ENCODE measurements around the gene SOD3. TPM values are rescaled to one million over a fixed set of nuclear protein-coding genes. Genes with fewer than 3 reads are reported as not detected.

SOD3 gene
- total RNA-seq = 9.4 and 156 TPM in 2 replicates

DNA sequence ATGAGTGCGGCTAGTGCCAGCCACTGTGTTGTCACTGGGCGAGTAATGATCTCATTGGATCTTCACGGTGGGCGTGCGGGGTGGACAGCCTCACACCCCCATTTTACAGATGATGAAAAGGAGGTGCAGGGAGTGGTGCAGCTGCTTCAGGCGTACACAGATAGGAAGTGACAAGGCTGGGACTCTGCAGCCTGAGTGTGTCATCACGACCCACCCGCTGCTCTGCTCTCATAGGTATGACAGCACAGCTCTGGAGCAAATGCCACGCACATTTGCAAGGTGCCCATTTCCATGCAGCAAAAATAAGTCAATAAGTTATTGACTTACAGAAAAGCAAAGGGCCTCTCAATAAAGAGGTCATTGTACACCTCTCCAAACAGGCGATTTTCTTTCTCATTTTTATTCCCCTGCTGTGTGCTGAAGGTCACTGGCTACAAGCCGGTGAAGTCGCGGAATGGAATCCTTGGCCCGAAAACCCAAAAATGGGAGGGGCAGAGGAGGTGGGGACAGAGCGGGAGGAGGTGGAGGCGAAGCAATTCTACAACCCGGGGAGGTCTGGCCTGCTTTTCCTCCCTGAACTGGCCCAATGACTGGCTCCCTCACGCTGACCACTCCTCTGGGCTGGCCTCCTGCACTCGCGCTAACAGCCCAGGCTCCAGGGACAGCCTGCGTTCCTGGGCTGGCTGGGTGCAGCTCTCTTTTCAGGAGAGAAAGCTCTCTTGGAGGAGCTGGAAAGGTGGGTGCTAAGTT, at the start of gene SOD3:
Gene SOD3 (plus strand): TSS at position 658 of the 750 bp plus-strand sequence. CDS start 3,949 bp downstream, outside the sequence.

Other genes with a start within 250 kb of the SOD3 start
- 131 and 212 TPM in 2 replicates for gene DHX15, start 211.0 kb upstream of the SOD3 start, total RNA-seq
- gene CCDC149, start 117.5 kb downstream of the SOD3 start, total RNA-seq = 4.6 and 10.1 TPM in 2 replicates
- under 0.01 and 0.85 TPM in 2 replicates for gene LGI2, start 235.4 kb downstream of the SOD3 start, total RNA-seq